Chondrocyte (in vitro differentiated cells): ENCODE measurements around the gene CGB8. TPM values are rescaled to one million over a fixed set of nuclear protein-coding genes. Genes with fewer than 3 reads are reported as not detected.
"Not testable (repeated sequence)": the region's sequence is repeated elsewhere in the genome, so short reads cannot be mapped to it uniquely, and the experiment has no call there.

Experiments
- DNase-seq: peaks from one replicate; pipeline ENCODE4 v3.0.0; 2021; ENCODE audit warnings: mixed read lengths, low spot score
- H3K27ac Mint-ChIP-seq: one replicate; pipeline ENCODE4 v1.8.0; 2021; ENCODE audit warnings: mild to moderate bottlenecking, moderate library complexity, mixed read lengths; ENCODE audit not compliant: unreplicated experiment
- H3K27me3 Mint-ChIP-seq: 2 replicates; pipeline ENCODE4 v1.8.0; 2021; ENCODE audit warnings: low read depth, mixed read lengths
- H3K36me3 Mint-ChIP-seq: 2 replicates; pipeline ENCODE4 v1.8.0; 2021; ENCODE audit warnings: low read depth, mixed read lengths
- H3K4me1 Mint-ChIP-seq: 2 replicates; pipeline ENCODE4 v1.8.0; 2021; ENCODE audit warnings: low read depth, mild to moderate bottlenecking, mixed read lengths
- H3K4me3 Mint-ChIP-seq: one replicate; pipeline ENCODE4 v1.8.0; 2021; ENCODE audit warnings: mild to moderate bottlenecking, moderate library complexity, mixed read lengths; ENCODE audit not compliant: unreplicated experiment
- H3K9me3 Mint-ChIP-seq: 2 replicates; pipeline ENCODE4 v1.8.0; 2021; ENCODE audit warnings: low read depth, mixed read lengths
- total RNA-seq: library from RNA; stranded (reverse); gene quantifications from 3 replicates; pipeline ENCODE4 v1.2.1, GENCODE V29; 2021
- TF ChIP-seq, protein P1 (sequence below): fragments of 200-600 bp; sonication (generic); IDR thresholded peaks from 2 replicates; pipeline ENCODE4 v1.5.0; 2021; ENCODE audit warnings: antibody characterized with exemption, mild to moderate bottlenecking, moderate library complexity

The CGB8 gene
- total RNA-seq, 1 donor from 2014 or later = 2.4 TPM

DNA sequence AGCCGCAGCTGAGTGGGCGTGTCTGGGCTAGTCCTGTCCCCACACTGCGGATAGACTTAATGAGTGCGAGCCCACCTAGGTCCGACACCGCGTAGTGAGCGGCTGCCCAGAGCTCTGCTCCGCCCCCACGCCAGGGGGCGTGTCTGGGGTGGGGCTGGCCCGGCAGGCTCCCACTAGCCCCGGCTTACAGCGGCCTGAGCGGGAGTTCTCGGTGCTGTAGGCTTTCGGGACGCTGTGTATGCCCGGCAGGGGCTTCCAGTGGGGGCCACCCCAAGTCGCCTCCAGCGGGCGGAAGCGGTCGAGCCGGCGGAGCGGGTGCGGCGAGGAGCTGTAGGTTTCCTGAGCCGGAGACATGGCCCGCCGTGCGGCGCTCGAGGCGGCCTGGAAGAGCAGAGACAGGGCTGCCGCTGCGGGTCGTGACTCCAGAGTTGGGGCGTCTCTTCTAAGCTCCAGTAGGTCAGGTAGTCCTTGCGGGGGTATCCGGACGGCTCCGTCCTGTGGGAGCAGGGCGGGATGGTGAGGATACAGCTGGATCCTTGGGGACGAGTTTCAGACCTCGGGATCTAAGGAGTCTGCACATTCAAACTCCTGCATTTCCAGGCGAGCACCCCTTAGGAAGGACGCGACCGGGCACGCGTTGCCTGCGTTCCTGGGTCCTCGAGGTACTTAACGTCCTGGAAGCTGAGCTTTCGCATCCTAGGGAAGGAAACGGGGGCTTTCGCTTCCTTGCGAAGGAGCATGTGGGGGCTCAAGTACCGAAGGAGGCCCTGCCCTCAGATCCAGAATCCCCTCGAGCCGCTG is 7.4 kb upstream of the CGB8 start:
- Mint-ChIP-seq H3K36me3 (no peaks in the 10 kb centered on the region), H3K27me3 (no peaks in the 10 kb centered on the region)
- no peak for DNase-seq

DNA sequence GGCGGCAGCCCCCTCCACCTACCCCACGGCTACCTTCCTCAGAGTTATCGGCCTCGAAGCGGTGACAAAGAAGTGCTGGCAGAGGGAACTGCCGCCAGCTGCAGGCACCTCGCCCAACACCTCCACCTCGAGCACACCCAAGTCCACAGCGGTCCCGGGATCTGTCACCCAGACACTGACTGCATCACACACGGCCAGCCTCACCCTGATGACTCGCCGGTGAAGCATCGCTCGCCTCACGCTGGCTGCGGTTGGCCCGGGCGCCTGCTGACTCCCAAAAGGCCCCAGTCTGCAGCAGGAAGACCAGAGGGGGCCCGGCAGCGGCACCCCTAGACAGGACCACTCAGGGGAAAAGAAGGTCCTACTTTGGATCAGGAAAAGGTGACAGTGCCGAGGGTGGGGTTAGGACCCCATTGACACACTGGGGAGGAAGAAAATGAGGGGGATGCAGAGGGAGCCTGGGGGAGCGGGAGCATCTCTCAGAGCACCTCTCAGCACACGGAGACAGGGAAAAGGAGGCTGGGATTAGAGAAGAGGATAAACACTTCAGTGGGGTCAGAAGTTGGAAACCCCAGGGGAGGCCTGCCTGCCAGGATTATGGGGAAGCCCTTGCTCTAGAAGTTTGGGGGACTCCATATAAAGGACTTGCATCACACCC is 1.6 kb upstream of the CGB8 start:
- not testable (repeated sequence) for DNase-seq, H3K36me3 Mint-ChIP-seq, H3K4me3 Mint-ChIP-seq, H3K4me1 Mint-ChIP-seq, H3K9me3 Mint-ChIP-seq, H3K27me3 Mint-ChIP-seq
- H3K27ac Mint-ChIP-seq = peak overlapping the region; percentile 80

More for the DNA sequence above, 7.4 kb upstream of the CGB8 start:
- Mint-ChIP-seq H3K4me3 (peak overlapping the region; percentile 77), H3K9me3 (no peaks in the 10 kb centered on the region), H3K4me1 (peaks cover 19% of the 10 kb centered on the region), H3K27ac (peak overlapping the region; percentile 25)
- TF ChIP-seq, protein P1, sequence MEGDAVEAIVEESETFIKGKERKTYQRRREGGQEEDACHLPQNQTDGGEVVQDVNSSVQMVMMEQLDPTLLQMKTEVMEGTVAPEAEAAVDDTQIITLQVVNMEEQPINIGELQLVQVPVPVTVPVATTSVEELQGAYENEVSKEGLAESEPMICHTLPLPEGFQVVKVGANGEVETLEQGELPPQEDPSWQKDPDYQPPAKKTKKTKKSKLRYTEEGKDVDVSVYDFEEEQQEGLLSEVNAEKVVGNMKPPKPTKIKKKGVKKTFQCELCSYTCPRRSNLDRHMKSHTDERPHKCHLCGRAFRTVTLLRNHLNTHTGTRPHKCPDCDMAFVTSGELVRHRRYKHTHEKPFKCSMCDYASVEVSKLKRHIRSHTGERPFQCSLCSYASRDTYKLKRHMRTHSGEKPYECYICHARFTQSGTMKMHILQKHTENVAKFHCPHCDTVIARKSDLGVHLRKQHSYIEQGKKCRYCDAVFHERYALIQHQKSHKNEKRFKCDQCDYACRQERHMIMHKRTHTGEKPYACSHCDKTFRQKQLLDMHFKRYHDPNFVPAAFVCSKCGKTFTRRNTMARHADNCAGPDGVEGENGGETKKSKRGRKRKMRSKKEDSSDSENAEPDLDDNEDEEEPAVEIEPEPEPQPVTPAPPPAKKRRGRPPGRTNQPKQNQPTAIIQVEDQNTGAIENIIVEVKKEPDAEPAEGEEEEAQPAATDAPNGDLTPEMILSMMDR = peak; percentile 75

DNA sequence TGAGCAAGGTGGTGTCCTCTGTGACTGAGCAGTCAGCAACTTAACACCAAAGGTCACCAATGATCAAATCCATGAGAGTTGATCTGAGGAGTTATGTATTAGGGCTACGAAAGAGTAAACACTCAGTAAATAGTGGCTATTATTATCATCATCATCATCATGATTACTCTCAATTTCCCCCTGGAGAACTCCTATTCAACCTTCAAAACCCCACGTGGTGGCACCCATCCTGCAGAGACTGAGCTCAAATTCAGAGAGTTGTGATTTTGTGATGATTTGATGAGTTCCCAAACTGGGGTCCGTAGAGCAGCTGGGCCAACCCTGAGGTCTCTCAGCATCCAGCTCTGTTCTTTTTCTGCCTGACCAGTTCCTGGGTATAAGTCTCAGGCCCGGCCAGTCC is 923 bp upstream of the CGB8 start:
- not testable (repeated sequence) for H3K4me1 Mint-ChIP-seq, H3K36me3 Mint-ChIP-seq, H3K9me3 Mint-ChIP-seq, H3K4me3 Mint-ChIP-seq, H3K27ac Mint-ChIP-seq, DNase-seq, H3K27me3 Mint-ChIP-seq

DNA sequence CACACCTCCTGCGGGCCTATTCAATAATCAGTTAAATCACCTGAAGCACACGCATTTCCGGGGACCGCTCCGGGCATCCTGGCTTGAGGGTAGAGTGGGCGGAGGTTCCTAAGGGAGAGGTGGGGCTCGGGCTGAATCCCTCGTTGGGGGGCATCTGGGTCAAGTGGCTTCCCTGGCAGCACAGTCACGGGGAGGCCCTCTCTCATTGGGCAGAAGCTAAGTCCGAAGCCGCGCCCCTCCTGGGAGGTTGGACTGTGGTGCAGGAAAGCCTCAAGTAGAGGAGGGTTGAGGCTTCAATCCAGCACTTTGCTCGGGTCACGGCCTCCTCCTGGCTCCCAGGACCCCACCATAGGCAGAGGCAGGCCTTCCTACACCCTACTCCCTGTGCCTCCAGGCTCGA is 5.4 kb downstream of the CGB8 start, which contains the start of gene CGB5:
CGB5 (plus strand) TSS at position 301 of the 400 bp plus-strand sequence. CDS start 362 bp downstream, outside the sequence.
- not testable (repeated sequence) for H3K9me3 Mint-ChIP-seq, H3K36me3 Mint-ChIP-seq

DNA sequence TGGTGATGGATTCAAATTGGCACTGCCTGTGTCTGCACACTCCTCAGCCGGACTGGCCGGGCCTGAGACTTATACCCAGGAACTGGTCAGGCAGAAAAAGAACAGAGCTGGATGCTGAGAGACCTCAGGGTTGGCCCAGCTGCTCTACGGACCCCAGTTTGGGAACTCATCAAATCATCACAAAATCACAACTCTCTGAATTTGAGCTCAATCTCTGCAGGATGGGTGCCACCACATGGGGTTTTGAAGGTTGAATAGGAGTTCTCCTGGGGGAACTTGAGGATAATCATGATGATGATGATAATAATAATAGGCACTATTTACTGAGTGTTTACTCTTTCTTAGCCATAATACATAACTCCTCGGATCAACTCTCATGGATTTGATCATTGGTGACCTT is 6.2 kb downstream of the CGB8 start:
- not testable (repeated sequence) for H3K9me3 Mint-ChIP-seq, H3K36me3 Mint-ChIP-seq, H3K27ac Mint-ChIP-seq, H3K27me3 Mint-ChIP-seq, H3K4me3 Mint-ChIP-seq, DNase-seq
- peaks cover 19% of the 10 kb centered on the region for H3K4me1 Mint-ChIP-seq

More for the DNA sequence above, 5.4 kb downstream of the CGB8 start, which contains the start of gene CGB5:
- H3K4me1 Mint-ChIP-seq = peaks cover 12% of the 10 kb centered on the region
- not testable (repeated sequence) for H3K27me3 Mint-ChIP-seq, H3K27ac Mint-ChIP-seq, H3K4me3 Mint-ChIP-seq, DNase-seq

DNA sequence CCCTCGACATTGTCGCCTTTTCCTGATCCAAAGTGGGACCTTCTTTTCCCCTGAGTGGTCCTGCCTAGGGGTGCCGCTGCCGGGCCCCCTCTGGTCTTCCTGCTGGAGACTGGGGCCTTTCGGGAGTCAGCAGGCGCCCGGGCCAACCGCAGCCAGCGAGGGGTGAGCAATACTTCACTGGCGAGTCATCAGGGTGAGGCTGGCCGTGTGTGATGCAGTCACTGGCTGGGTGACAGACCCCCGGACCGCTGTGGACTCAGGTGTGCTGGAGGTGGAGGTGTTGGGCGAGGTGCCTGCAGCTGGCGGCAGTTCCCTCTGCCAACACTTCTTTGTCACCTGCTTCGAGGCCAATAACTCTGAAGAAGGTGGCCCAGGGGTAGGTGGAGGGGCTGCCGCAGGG is 6.7 kb downstream of the CGB8 start:
- TF ChIP-seq, protein P1 = no peak
- no peak for DNase-seq
- Mint-ChIP-seq H3K27ac (no peak overlapping the region), H3K9me3 (no peaks in the 10 kb centered on the region), H3K4me1 (peaks cover 19% of the 10 kb centered on the region), H3K27me3 (no peaks in the 10 kb centered on the region), H3K36me3 (no peaks in the 10 kb centered on the region), H3K4me3 (no peak overlapping the region)

DNA sequence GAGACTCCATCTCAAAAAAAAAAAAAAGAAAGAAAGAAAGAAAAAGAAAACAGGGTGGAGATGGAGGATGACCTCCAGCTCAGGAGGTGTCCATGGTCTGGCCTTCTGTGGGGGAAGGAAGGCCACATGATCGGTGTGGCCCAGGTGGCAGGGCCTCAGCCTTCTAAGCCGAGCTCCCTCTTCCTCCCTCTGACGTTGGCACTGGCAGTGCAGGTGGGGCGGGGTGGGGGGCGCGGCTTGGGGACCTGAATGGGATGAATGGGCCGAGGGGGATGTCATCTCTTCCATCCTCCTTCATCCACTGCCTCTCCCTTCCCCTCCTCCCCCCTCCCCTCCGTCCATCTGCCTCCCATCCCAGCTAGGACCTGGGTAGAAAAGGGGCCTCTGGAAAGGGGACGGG is 9.2 kb downstream of the CGB8 start:
- H3K27me3 Mint-ChIP-seq, H3K27ac Mint-ChIP-seq, DNase-seq, H3K4me3 Mint-ChIP-seq, H3K9me3 Mint-ChIP-seq, H3K36me3 Mint-ChIP-seq: not testable (repeated sequence)
- H3K4me1 Mint-ChIP-seq = peaks cover 19% of the 10 kb centered on the region

DNA sequence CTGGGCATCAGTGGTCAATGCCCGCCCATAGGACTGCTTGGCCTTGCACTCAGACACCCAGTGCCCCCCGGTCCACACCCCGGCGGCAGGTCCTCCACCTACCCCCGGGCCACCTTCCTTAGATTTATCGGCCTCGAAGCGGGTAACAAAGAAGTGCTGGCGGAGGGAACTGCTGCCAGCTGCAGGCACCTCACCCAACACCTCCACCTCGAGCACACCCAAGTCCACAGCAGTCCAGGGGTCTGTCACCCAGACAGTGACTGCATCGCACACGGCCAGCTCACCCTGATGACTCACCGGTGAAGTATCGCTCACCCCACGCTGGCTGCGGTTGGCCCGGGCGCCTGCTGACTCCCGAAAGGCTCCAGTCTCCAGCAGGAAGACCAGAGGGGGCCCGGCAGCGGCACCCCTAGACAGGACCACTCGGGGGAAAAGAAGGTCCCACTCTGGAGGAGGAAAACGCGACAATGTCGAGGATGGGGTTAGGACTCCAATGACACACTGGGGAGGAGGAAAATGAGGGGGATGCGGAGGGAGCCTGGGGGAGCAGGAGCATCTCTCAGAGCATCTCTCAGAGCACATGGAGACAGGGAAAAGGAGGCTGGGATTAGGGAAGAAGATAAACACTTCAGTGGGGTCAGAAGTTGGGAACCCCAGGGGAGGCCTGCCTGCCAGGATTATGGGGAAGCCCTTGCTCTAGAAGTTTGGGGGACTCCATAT is 10.2 kb downstream of the CGB8 start:
- not testable (repeated sequence) for DNase-seq, H3K4me3 Mint-ChIP-seq, H3K27me3 Mint-ChIP-seq, H3K9me3 Mint-ChIP-seq, H3K36me3 Mint-ChIP-seq
- H3K27ac Mint-ChIP-seq = peak overlapping the region; percentile 86
- H3K4me1 Mint-ChIP-seq = peaks cover 19% of the 10 kb centered on the region

DNA sequence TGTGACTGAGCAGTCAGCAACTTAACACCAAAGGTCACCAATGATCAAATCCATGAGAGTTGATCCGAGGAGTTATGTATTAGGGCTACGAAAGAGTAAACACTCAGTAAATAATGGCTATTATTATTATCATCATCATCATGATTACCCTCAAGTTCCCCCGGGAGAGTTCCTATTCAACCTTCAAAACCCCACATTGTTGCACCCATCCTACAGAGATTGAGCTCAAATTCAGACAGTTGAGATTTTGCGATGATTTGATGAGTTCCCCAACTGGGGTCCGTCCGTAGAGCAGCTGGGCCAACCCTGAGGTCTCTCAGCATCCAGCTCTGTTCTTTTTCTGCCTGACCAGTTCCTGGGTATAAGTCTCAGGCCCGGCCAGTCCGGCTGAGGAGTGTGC is 10.8 kb downstream of the CGB8 start:
- peaks cover 19% of the 10 kb centered on the region for H3K4me1 Mint-ChIP-seq
- not testable (repeated sequence) for H3K4me3 Mint-ChIP-seq, H3K27ac Mint-ChIP-seq, H3K27me3 Mint-ChIP-seq, H3K36me3 Mint-ChIP-seq, DNase-seq, H3K9me3 Mint-ChIP-seq
